Measurements from ENCODE around the gene CCDC85C. TPM values are rescaled to one million over a fixed set of nuclear protein-coding genes. Genes with fewer than 3 reads are reported as not detected.

CCDC85C gene
- total RNA-seq, 2 donors from 2014 or later, result 54.0 to 73.4 TPM

DNA sequence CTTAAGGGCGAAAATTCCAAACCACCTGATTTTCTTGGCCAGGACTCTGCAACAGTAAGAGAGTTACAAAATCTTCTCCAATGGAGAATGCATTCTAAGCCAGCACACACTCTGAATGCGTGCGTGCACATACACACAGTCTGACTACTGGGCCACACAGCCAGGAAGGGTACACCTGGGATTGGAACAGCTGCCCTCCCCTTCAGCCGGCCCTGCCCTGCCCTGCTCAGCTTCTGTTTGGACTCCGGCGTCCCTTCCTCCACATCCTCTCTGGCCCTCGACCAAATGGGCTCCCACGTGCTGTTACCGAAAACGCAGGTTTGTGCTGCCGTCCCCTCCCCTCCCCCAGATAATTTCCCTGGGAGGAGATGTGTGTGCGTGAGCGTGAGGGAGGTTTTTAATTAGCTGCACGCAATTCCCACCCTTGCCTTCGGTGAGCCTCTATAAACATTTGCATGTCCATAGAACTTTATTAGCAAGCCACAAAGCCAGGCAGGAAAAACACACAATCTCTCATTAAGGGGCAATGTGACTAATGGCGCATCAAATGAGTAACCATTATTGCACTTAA is 79.8 kb downstream of the CCDC85C start:
- TF ChIP-seq CTCF (IDR thresholded peaks at IDR 0.05), result no peak
- H3K4me1 ChIP-seq, result peaks cover 26% of the 10 kb centered on the region
- no peak overlapping the region for H3K4me3 ChIP-seq
- H3K36me3 ChIP-seq, result no peaks in the 10 kb centered on the region
- no peak overlapping the region for H3K9ac ChIP-seq (ENCODE audit: low read depth in 2 of 2, low read length in 2 of 2)
- intact Hi-C loops (cut with DNase I), result no loop called here
- DNase-seq, result peak; percentile 49
- H3K27me3 ChIP-seq, result no peaks in the 10 kb centered on the region
- no peak overlapping the region for H3K27ac ChIP-seq
- H3K9me3 ChIP-seq, result no peaks in the 10 kb centered on the region

DNA sequence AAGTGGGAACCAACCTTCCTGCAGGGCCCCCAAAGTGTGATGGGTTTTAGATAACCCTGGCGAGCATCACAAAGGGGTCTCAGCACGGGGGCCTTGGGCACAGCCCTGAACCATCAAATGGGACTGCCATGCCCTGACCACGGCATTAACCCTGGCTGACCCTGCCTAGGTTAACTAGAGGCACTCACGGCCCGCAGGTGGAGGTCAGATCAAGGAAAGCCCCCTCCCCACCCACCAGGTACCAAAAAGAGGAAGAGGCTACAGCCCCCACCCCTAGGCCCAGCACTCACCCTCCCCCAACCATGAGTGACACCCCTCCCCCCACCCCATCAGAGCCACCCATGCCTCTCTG is 80.3 kb downstream of the CCDC85C start:
- Histone ChIP-seq H3K9ac (ENCODE audit: low read depth in 2 of 2, low read length in 2 of 2) (peak overlapping the region in 1 of 2 donors; percentile 35), H3K27me3 (no peaks in the 10 kb centered on the region), H3K27ac (no peak overlapping the region), H3K36me3 (no peaks in the 10 kb centered on the region), H3K9me3 (no peaks in the 10 kb centered on the region), H3K4me3 (no peak overlapping the region), H3K4me1 (peaks cover 26% of the 10 kb centered on the region)
- intact Hi-C loops (cut with DNase I), result no loop called here
- no peak for TF ChIP-seq CTCF (IDR thresholded peaks at IDR 0.05)
- no peak for DNase-seq

- intact Hi-C loops (cut with DNase I), result no loop called here
- no peaks in the 10 kb centered on the region for H3K9me3 ChIP-seq
- H3K36me3 ChIP-seq, result no peaks in the 10 kb centered on the region
- H3K4me1 ChIP-seq, result peaks cover 26% of the 10 kb centered on the region
- H3K4me3 ChIP-seq, result no peak overlapping the region
- H3K27ac ChIP-seq, result peak overlapping the region; percentile 11
- peak overlapping the region in 1 of 2 donors; percentile 35 for H3K9ac ChIP-seq (ENCODE audit: low read depth in 2 of 2, low read length in 2 of 2)
- DNase-seq, result peak; percentile 46
- TF ChIP-seq CTCF (IDR thresholded peaks at IDR 0.05), result no peak
- no peaks in the 10 kb centered on the region for H3K27me3 ChIP-seq
These were observed 80.9 kb downstream of the CCDC85C start for GRCh38 chr14:99522934-99523703.

DNA sequence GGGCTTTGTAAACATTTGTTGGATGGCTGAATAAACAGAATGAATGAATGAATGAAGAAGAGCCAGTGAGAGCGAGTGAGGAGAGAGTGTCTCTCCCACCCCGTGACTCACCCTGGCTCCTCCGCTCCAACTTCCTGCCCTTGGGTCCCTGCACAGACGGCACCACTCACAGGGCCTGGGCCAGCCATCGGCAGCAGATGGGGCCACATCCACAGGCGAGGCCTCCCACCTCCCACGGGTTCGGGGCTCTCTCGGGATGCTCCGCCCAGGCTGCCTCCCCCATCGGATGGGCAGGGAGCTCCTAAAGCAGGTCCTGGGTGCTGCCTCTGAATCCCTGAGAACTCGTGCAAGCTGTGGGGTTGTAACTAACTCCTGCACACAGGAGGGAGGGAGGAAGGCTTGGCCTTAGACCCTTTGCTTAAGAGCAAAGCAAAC is 81.5 kb downstream of the CCDC85C start:
- Histone ChIP-seq H3K9me3 (no peaks in the 10 kb centered on the region), H3K4me3 (no peak overlapping the region), H3K27ac (no peak overlapping the region), H3K27me3 (no peaks in the 10 kb centered on the region), H3K4me1 (peaks cover 26% of the 10 kb centered on the region), H3K9ac (ENCODE audit: low read depth in 2 of 2, low read length in 2 of 2) (no peak overlapping the region), H3K36me3 (no peaks in the 10 kb centered on the region)
- no peak for DNase-seq
- no peak for TF ChIP-seq CTCF (IDR thresholded peaks at IDR 0.05)
- intact Hi-C loops (cut with DNase I), result no loop called here

GRCh38 chr14:99522025-99522401 is 82.0 kb downstream of the CCDC85C start:
- no peak overlapping the region for H3K9ac ChIP-seq (ENCODE audit: low read depth in 2 of 2, low read length in 2 of 2)
- TF ChIP-seq CTCF (IDR thresholded peaks at IDR 0.05), result no peak
- H3K4me1 ChIP-seq, result peaks cover 26% of the 10 kb centered on the region
- no peak overlapping the region for H3K27ac ChIP-seq
- H3K4me3 ChIP-seq, result no peak overlapping the region
- DNase-seq, result no peak
- no peaks in the 10 kb centered on the region for H3K27me3 ChIP-seq
- H3K36me3 ChIP-seq, result no peaks in the 10 kb centered on the region
- intact Hi-C loops (cut with DNase I), result no loop called here
- H3K9me3 ChIP-seq, result no peaks in the 10 kb centered on the region

All from colonic mucosa (tissue), 4 donors.